ENCODE data around the gene C19orf18. TPM values are rescaled to one million over a fixed set of nuclear protein-coding genes. Genes with fewer than 3 reads are reported as not detected.

C19orf18 gene
- polyA plus RNA-seq, 2 of the 4 experiments (the other 2 are of a cell fraction) = 0.13 TPM; not detected in 1

GRCh38 chr19:58001895-58002369, 27.6 kb upstream of the C19orf18 start:
- CTCF ChIA-PET = interaction anchor here (0.5 to 4.9 kb wide), 2 partner anchors 16 to 1591 kb away, joined by 3 to 17 read pairs; no protein-coding TSS in a partner anchor
- peak overlapping the region; percentile 61 for H3K4me2 ChIP-seq
- H3K27ac ChIP-seq = peak overlapping the region; percentile 80 to 93
- no peak for TF ChIP-seq BCL3 (IDR thresholded peaks at IDR 0.05)
- TF ChIP-seq POLR2AphosphoS2 (conservative IDR thresholded peaks at IDR 0.05; ENCODE audit: low read length) = no peak
- WGBS (ENCODE audit: missing lambda C conversion rate) = 39% methylated on average over 23 of the region's 23 CpGs
- POLR2A ChIA-PET = interaction anchor here (0.6 to 2.6 kb wide), 11 partner anchors 15 to 567 kb away, joined by 3 to 12 read pairs (median 3); partner anchors contain the start of genes ZNF211, ZNF274, ZNF416 and ZNF417
- no peaks in the 10 kb centered on the region for H3K4me1 ChIP-seq
- H3K9me3 ChIP-seq = peaks cover 95% of the 10 kb centered on the region
- H3K4me3 ChIP-seq = peak overlapping the region; percentile 71
- peak; percentile 3 to 32; a peak in 1 of 6 replicates for ATAC-seq
- no peak for DNase-seq (ENCODE audit: low read depth in 1 of 2, low spot score in 1 of 2)
- no peak for FAIRE-seq

- CTCF ChIA-PET = interaction anchor here (4.9 kb wide), 1 partner anchor 14 kb away, joined by 17 read pairs; no protein-coding TSS in a partner anchor
- WGBS (ENCODE audit: missing lambda C conversion rate) = 90% methylated on average over 3 of the region's 4 CpGs
- POLR2A ChIA-PET = no interaction called here
- Histone ChIP-seq H3K4me3 (no peak overlapping the region), H3K4me1 (no peaks in the 10 kb centered on the region), H3K27ac (no peak overlapping the region), H3K9me3 (peaks cover 97% of the 10 kb centered on the region), H3K4me2 (no peak overlapping the region)
- DNase-seq (ENCODE audit: low read depth in 1 of 2, low spot score in 1 of 2) (no peak), FAIRE-seq (no peak), ATAC-seq (no peak)
- TF ChIP-seq EHMT2 (IDR thresholded peaks at IDR 0.05; ENCODE audit: low read depth) (no peak), MAFK (IDR thresholded peaks at IDR 0.05; ENCODE audit: partially characterized antibody) (peak; percentile 51)
Measured at GRCh38 chr19:58000677-58001076, 26.3 kb upstream of the C19orf18 start.

- FAIRE-seq = no peak
- H3K4me3 ChIP-seq = no peak overlapping the region
- no peak for ATAC-seq
- no peaks in the 10 kb centered on the region for H3K4me1 ChIP-seq
- no peak for TF ChIP-seq FOXS1 (CRISPR knock-in tag; IDR thresholded peaks at IDR 0.05)
- TF ChIP-seq SMC3 (IDR thresholded peaks at IDR 0.05) = no peak
- no peak for TF ChIP-seq NFE2L2 (conservative IDR thresholded peaks at IDR 0.05; ENCODE audit: low read length)
- TF ChIP-seq RARB (CRISPR knock-in tag; IDR thresholded peaks at IDR 0.05) = no peak
- no peak for TF ChIP-seq POLR2A (IDR thresholded peaks at IDR 0.05; ENCODE audit: low read length)
- TF ChIP-seq ZNF302 (CRISPR knock-in tag; IDR thresholded peaks at IDR 0.05) = no peak
- no peak for TF ChIP-seq RAD21 (conservative IDR thresholded peaks at IDR 0.05 in 1 of 2, IDR thresholded peaks at IDR 0.05 in 1 of 2)
- no peak for TF ChIP-seq HES2 (IDR thresholded peaks at IDR 0.05)
- no peak for TF ChIP-seq TFCP2L1 (CRISPR knock-in tag; IDR thresholded peaks at IDR 0.05)
- TF ChIP-seq EP300 (IDR thresholded peaks at IDR 0.05) = no peak
- TF ChIP-seq CTCF (IDR thresholded peaks at IDR 0.05) = no peak
- TF ChIP-seq CHD2 (IDR thresholded peaks at IDR 0.05; ENCODE audit: low read length, partially characterized antibody) = no peak
- no peak for TF ChIP-seq CEBPB (IDR thresholded peaks at IDR 0.05)
- TF ChIP-seq MAFK (IDR thresholded peaks at IDR 0.05; ENCODE audit: partially characterized antibody) = no peak
- no peak for TF ChIP-seq KDM1A (IDR thresholded peaks at IDR 0.05; ENCODE audit: low read depth)
- no peak for TF ChIP-seq RNF2 (IDR thresholded peaks at IDR 0.05; ENCODE audit: borderline replicate concordance, low read depth)
- no peak for TF ChIP-seq KDM5A (IDR thresholded peaks at IDR 0.05)
- TF ChIP-seq NPAS2 (CRISPR knock-in tag; IDR thresholded peaks at IDR 0.05; ENCODE audit: borderline replicate concordance) = no peak
- no peak for TF ChIP-seq BHLHE40 (IDR thresholded peaks at IDR 0.05; ENCODE audit: low read depth, low read length)
- H3K27ac ChIP-seq = no peak overlapping the region
- no peak for DNase-seq (ENCODE audit: low read depth in 1 of 2, low spot score in 1 of 2)
- ChIA-PET POLR2A (no interaction called here), CTCF (interaction anchor here (0.7 kb wide), 1 partner anchor 1268 kb away, joined by 3 read pairs; no protein-coding TSS in a partner anchor)
- H3K9me3 ChIP-seq = peaks cover 96% of the 10 kb centered on the region
- no peak overlapping the region for H3K4me2 ChIP-seq
- WGBS (ENCODE audit: missing lambda C conversion rate) = 26% methylated on average over 1 of the region's 1 CpG
Measured at GRCh38 chr19:57992841-57993240, 18.5 kb upstream of the C19orf18 start.

Data from A549 (cell line).